Testis (tissue), 2 donors: ENCODE measurements around the gene UNC13B.

ENCODE experiments used
- POLR2A ChIP-seq: fragments of 450-650 bp; IDR thresholded peaks from one replicate; pipeline ENCODE4 v1.6.1; 2017; ENCODE audit warnings: antibody characterized with exemption, mild to moderate bottlenecking, moderate library complexity
- TF ChIP-seq, protein P1 (sequence below), 3 experiments: fragments of 450-650 bp in 2 of 3; fragments of 200-600 bp in 1 of 3; sonication (generic) in 1 of 3; IDR thresholded peaks; one replicate each; pipeline ENCODE4 v1.5.1; 2016 to 2019; ENCODE audit warnings: antibody characterized with exemption in 3 of 3, mild to moderate bottlenecking in 2 of 3, moderate library complexity in 1 of 3

DNA sequence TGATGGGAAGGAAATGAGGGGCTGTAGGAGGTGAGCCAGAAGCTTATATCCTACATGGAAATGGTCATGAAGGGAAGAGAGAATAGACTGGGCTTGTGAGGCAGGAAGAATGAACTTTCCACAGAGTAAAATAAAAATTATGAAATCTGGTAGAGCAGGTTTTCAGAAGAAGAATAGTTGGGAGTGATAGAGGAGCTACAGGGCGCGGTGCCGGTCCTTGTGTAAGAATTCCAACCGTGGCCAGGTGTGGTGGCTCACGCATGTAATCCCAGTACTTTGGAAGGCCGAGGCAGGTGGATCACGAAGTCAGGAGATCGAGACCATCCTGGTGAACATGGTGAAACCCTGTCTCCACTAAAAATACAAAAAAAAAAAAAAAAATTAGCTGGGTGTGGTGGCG, 8.9 kb upstream of the UNC13B start:
- TF ChIP-seq, protein P1, sequence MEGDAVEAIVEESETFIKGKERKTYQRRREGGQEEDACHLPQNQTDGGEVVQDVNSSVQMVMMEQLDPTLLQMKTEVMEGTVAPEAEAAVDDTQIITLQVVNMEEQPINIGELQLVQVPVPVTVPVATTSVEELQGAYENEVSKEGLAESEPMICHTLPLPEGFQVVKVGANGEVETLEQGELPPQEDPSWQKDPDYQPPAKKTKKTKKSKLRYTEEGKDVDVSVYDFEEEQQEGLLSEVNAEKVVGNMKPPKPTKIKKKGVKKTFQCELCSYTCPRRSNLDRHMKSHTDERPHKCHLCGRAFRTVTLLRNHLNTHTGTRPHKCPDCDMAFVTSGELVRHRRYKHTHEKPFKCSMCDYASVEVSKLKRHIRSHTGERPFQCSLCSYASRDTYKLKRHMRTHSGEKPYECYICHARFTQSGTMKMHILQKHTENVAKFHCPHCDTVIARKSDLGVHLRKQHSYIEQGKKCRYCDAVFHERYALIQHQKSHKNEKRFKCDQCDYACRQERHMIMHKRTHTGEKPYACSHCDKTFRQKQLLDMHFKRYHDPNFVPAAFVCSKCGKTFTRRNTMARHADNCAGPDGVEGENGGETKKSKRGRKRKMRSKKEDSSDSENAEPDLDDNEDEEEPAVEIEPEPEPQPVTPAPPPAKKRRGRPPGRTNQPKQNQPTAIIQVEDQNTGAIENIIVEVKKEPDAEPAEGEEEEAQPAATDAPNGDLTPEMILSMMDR (IDR thresholded peaks at IDR 0.05), result no peak
- no peak for TF ChIP-seq POLR2A
